HG03064 (cell line): ENCODE measurements around the gene GPC4.

Source experiments
- ATAC-seq: cut with Tn5 transposase; IDR thresholded peaks from one replicate; pipeline ENCODE4 v1.9.1; 2021; ENCODE audit warnings: low read depth; ENCODE audit not compliant: unreplicated experiment

GPC4 gene

DNA sequence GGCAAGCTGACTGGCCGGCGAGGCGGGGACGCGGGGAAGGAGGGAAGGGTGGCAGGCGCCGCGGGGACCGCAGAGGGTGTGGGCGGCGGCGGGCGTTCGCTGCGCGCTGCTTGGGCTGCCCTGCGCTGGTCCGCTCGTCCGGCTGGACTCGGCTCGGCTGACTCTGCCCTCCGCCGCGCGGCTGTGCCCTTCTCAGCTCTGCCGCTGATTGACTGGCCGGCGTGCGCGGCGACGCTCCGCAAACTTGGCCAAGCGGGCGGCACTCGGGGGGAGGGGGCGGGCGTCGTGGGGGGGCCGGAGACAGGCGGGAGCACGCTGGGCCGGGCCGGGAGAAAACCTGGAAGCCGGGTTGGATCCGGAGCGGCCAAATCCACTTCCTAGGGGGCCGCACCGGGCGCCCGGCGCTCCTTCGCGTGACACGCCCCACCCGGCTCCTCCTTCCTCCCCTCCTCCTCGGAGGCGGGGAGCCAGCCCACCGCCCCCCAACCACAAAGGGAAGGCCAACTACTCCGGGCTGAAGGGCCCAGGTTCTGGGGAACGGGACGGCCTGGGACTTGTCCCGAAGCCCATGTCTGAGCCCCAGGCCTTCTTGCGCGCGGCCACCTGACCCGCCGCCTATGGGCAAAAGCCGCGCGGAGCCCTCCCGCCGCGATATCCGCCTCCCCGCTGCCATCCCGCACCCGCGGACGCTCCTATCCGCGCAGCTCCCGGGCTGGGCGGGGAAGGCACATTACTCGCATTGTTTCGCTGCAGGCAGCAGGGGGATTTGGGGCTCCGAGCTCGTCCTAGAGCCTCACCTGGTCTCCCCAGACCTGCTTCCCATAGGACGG, at the start of gene GPC4:
TSS of gene GPC4 (minus strand) at position 214 of the 830 bp plus-strand sequence. CDS start 524 bp downstream, outside the sequence.
- ATAC-seq: no peak

DNA sequence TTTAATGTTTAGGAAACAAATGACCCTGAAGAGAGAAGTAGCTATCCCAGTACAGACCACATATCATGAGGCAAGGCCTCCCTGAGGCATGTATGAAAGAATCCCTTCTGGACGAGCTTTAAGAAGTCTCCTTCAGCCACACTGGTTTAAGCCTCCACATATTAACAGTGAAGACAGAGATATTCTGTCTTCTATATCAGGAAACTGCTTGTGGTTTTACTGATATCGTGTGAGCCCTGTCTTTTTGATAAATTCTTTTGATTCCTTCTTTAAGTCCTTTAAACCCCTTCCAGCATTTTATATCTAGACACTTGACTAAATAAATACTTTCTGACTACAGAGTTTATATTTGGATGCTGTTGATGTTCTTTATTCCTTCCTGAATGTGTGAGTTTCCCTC, 45.9 kb upstream of the GPC4 start:
- ATAC-seq: no peak

DNA sequence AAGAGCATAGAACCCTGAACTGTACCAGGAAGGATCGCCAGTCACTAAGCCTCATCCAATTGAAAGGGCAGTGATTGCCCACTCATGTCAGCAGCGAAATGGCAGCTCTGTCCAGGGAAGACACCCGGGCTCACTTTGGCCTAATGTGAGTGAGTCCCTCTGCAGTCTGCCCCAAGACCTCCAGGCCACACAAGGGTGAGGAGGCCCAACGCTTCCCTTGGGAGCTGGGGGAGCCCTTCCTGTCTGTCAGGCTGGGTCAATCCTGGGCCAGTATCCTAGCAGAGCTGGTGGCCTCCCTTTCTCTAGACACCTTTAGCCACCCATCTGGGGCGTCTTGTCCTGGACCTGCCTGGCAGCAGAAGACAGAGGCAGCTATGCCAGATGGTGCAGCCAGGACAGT, 39.6 kb upstream of the GPC4 start:
- ATAC-seq: no peak

DNA sequence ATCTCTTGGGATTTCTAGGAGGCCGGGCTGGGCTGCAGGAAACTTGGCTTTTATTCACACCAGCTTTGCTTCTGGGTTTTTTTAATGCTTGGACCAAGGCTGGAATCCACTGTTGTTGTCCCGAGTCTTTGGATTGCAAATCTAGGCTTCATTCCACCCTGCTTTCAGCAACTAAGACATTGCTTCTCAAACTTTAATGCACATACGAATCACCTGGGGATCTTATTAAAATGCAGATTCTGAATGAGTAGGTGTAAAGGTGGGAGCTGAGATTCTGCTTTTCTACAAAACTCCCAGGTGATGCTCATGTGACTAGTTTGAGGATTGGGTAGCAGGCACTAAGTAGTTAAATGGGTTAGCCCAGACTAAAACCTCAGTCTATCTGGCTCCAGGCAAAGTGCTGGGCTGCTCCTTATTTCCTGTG, 39.2 kb upstream of the GPC4 start:
- no peak for ATAC-seq

DNA sequence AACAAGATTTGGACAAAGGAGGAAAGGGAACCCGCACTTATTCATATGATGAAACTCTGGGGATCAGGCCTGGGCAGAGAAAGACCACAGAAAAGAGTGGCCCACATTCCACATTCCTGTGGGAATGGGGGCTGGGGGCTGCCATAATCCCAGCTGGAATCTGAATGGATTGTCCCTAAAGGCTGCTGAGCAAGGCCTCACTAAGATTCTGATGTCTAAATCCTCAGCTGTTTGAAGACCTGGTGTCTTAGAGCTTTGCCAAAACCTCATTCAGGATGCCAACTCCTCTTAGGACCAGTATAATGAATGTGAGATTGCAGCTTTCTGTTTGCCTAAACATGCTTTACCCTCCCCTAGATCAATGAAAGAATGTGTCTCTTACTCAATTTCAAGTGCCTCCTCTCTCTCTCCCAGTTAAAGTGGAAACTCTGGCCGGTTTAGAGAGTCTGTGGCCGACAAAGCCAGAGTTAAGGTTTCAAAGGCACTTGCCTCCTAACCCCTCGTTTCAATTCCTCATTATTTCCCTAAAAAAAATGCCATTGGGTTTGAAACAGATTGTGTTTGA, 33.3 kb upstream of the GPC4 start:
- ATAC-seq: no peak

DNA sequence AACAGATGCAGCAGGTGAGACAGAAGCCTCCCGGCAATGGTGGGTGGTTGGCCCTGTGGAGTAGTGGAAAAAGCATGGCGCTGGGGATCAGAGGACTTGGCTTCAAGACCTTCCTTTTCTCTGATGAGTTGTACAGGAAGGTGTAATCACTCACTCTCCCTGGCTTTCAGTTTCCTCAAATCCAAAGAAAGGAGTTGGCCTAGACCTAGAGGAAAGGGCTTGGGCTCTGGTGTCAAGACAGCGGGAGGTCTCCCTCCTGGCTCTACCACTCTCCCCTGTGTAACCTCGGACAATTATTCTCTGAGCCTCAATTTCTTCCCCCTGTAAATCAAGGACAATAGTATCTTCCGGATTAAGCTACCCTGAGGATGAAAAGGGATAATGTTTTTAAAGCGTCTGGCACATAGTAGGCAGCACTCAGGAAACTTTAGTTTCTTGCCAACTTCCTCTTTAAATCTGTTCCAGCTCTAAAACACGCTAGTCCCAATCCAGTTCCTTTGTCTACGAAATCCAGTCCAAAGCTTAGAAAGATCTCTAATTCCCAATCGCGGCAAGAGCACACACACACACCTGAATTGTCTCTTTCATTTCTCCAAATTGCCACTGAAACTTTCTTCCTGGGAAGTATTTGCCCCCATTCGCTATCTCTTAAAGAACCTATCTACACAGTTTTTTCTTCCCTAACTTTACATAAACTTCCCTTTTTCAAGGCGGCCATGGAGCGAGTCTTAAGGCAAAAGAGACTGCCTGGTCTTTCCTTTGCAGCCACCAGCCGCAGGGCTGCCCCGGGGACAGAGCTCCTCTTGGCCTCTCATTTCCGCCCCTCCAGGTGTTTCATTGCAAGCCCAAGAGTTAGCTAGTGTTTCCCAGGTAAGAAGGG, 29.9 kb upstream of the GPC4 start:
- no peak for ATAC-seq

DNA sequence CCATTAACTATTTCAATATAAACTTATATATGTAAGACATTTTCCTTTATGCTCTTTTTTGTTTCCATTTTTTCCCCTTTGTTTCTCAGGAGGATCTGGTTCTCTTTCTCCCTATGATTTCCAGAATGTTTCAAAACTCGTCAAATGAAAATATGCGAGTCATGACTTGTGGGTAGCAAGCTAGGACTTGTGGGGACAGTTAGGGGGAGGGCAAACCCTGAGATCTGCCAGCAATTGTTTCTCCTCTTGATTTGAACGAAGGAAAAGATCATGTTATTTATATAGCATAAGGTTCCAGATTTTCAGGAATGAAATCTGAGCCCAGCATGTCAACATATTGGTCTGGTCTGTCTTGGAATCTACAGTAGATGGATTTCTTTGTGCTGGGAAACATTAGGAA, 28.9 kb upstream of the GPC4 start:
- ATAC-seq: no peak

GRCh38 chrX:133440797-133441163, 25.5 kb upstream of the GPC4 start:
- ATAC-seq: no peak

DNA sequence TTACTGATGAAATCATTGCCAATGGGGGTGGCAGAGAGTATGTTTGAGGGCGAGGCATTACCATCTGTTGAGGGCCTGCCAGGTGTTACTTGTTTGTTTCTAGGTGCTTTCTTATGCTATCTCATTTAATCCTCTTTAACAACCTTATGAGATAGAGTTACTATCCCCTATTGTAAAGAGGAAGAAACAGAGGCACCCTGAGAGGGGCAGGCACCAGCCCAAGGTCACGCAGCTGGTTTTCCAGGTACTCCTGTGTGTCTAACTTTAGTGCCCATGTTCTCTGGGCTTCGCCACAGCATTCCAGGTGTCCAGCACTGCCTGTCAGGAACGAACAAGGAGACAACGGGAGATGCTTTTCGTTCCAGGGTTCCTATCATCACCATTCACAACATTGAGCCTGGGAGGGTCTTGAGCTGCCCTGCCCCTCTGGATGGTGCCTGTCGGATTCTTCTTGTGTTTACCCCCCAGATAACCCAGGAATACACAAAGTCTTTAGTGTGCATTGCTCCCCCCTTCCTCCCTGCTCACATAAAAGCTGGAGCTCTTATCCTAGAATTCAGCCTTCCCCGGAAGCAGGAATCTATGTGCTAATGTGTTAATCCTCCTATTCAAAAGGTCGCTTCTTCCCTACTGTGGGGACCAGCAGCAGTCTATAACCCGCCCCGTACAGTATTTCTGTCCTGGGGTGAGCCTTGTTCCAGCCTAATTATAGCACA, 24.9 kb upstream of the GPC4 start:
- no peak for ATAC-seq

DNA sequence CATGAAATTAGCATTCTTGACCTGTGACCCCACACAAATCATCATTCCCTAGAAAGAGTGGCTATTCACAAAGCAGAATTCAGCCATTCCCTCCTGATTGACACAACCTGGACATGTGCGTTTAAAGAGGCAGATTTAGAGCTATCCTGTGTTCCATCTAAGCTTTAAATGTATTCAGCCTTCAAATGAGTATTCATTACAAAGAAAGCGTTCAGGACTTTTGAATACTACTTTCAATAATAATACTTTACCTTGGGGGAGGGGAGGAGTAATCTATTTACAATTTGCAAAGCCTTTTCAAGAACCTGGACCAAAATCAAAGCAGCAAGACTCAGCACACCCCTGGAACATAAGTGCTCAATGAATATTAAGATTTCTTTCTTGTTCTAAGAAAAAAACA, 22.5 kb upstream of the GPC4 start:
- ATAC-seq: no peak

DNA sequence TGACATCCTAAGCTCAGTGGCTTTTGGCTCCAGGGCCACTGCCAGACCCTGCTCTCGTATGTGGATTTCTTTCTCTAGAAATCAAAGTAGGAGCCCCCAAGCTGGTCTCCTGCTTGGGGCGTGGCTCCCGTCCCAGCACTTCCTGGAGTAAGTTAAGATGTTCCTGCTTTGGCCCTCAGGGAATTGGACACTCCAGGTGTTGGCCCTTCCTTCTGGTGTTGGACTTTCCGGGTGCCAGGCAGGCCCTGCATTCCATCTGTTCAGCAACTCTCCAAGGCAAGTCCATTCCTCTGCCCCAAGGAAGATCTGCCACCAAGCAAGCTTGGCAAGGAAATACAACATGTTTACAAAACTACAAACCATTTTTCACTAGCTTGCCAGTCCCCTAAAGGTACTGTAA, 22.1 kb upstream of the GPC4 start:
- no peak for ATAC-seq

GRCh38 chrX:133435544-133436124, 20.3 kb upstream of the GPC4 start:
- ATAC-seq: no peak

DNA sequence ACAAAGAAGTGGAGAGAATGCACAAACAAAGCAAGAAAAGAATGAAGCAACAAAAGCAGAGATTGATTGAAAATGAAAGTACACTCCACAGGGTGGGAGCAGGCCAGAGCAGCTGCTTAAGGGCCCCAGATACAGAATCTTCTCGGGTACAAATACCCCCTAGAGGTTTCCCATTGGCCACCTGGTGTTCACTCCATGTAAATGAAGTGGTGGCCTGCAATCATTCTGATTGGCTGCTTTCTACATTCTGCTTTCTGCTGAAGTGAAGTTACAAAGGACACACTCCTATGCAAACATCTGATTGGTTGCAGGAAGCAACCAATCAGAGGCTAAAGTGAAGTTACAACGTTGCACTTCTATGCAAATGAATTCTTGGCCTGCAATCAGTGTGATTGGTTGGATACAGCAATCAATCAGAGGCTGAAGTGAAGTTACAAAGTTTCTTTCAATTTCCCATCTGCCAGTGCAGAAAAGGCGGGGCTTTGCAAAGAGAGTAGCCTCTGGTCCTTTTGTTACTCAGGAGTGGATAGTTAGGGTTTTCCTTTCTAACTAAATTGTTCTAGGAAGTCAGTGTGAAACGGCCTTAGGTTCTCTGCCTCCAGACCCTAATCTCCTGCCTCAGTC, 19.0 kb upstream of the GPC4 start:
- no peak for ATAC-seq

DNA sequence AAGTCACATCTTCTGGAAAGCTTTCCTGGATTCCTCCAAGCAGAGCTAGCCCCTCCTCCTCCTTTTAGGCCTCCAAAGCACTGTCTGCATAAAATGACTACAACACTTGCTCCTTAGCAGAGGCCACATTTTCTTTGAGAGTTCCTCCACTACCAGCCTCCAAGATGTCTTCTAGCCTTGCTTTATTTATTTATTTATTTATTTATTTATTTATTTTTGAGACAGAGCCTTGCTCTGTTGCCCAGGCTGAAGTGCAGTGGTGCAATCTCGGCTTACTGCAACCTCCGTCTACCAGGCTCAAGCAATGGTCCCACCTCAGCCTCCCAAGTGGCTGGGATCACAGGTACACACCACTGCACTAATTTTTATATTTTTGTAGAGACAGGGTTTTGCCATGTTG, 4.6 kb upstream of the GPC4 start:
- ATAC-seq: no peak

DNA sequence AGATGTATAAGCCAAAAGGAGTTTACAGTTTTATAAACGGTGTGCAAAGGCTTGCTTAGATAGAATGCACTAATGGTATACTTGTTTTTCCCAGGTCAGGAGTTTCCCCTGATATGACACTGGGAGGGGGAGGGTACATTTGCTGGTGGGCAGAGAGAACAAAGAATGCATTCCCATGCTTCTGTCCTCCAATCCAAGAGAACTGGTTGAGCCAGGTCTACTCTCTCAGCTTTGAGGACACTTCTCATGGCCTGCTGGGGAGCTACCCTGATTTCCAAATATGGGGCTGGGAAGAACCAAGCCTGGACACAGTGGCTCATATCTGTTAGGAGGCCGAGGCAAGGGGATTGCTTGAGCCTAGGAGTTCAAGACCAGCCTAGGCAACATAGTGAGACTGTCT, 3.3 kb upstream of the GPC4 start:
- no peak for ATAC-seq

- ATAC-seq: no peak
Observed at GRCh38 chrX:133417364-133417763, 2.1 kb upstream of the GPC4 start.

- ATAC-seq: no peak
Observed at GRCh38 chrX:133414406-133415275, 648 bp downstream of the GPC4 start.

GRCh38 chrX:133413218-133413925, 1.9 kb downstream of the GPC4 start:
- ATAC-seq: no peak
